Measurements from ENCODE around the gene ST3GAL5. TPM values are rescaled to one million over a fixed set of nuclear protein-coding genes. Genes with fewer than 3 reads are reported as not detected.

Gene ST3GAL5
- total RNA-seq, 1 experiment from 2014 or later: 3.8 TPM

- no peaks in the 10 kb centered on the region for H3K79me2 ChIP-seq (ENCODE audit: low read length)
- H3K4me2 ChIP-seq (ENCODE audit: low read depth, low read length, poor library complexity, severe bottlenecking): no peak overlapping the region
- no peaks in the 10 kb centered on the region for H3K9me3 ChIP-seq (ENCODE audit: low read length)
Observed at GRCh38 chr2:85911814-85912692, 23.3 kb upstream of the ST3GAL5 start.

DNA sequence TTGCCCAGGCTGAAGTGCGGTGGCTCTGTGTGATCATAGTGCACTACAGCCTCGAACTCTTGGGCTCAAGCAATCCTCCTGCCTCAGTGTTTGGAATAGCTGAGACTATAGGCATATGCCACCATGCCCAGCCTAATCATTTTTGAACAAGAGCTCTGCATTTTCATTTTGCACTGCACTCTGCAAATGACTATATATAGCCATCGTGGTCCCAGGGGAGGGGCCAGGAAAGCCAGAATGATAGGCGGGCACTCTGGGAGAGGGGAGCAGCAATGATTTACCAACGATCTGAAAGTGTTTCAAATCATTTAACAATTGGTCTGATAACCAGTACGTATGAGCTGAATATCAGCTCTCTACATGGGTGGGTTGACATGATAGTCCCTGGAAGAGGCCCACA lies 22.3 kb upstream of the ST3GAL5 start:
- H4K20me1 ChIP-seq (ENCODE audit: insufficient read depth, low read depth, low read length): no peaks in the 10 kb centered on the region
- H3K9ac ChIP-seq (ENCODE audit: low read length): no peak overlapping the region
- H3K79me2 ChIP-seq (ENCODE audit: low read length): no peaks in the 10 kb centered on the region
- H2AFZ ChIP-seq (ENCODE audit: low read length): no peak overlapping the region
- H3K36me3 ChIP-seq (ENCODE audit: insufficient read depth, low read length): no peaks in the 10 kb centered on the region
- no peaks in the 10 kb centered on the region for H3K9me3 ChIP-seq (ENCODE audit: low read length)
- H3K4me3 ChIP-seq (ENCODE audit: low read length): no peak overlapping the region
- H3K4me2 ChIP-seq (ENCODE audit: low read depth, low read length, poor library complexity, severe bottlenecking): no peak overlapping the region
- no peak overlapping the region for H3K27ac ChIP-seq (ENCODE audit: low read length)
- H3K27me3 ChIP-seq (ENCODE audit: low read length): no peaks in the 10 kb centered on the region
- no peaks in the 10 kb centered on the region for H3K4me1 ChIP-seq (ENCODE audit: low read length)
- H3K9me2 ChIP-seq (replicated peaks; ENCODE audit: insufficient read depth, low read length): no peaks in the 10 kb centered on the region
- no peak for DNase-seq

More at GRCh38 chr2:85911814-85912692, 23.3 kb upstream of the ST3GAL5 start:
- Histone ChIP-seq H3K27me3 (ENCODE audit: low read length) (no peaks in the 10 kb centered on the region), H3K36me3 (ENCODE audit: insufficient read depth, low read length) (no peaks in the 10 kb centered on the region), H3K27ac (ENCODE audit: low read length) (no peak overlapping the region), H3K4me1 (ENCODE audit: low read length) (no peaks in the 10 kb centered on the region), H4K20me1 (ENCODE audit: insufficient read depth, low read depth, low read length) (no peaks in the 10 kb centered on the region), H2AFZ (ENCODE audit: low read length) (no peak overlapping the region), H3K4me3 (ENCODE audit: low read length) (no peak overlapping the region), H3K9me2 (replicated peaks; ENCODE audit: insufficient read depth, low read length) (no peaks in the 10 kb centered on the region), H3K9ac (ENCODE audit: low read length) (no peak overlapping the region)
- DNase-seq: no peak

- Histone ChIP-seq H3K4me2 (ENCODE audit: low read depth, low read length, poor library complexity, severe bottlenecking) (no peak overlapping the region), H3K79me2 (ENCODE audit: low read length) (no peaks in the 10 kb centered on the region), H3K4me1 (ENCODE audit: low read length) (no peaks in the 10 kb centered on the region), H3K9me2 (replicated peaks; ENCODE audit: insufficient read depth, low read length) (no peaks in the 10 kb centered on the region), H3K9me3 (ENCODE audit: low read length) (no peaks in the 10 kb centered on the region), H3K27me3 (ENCODE audit: low read length) (no peaks in the 10 kb centered on the region), H3K4me3 (ENCODE audit: low read length) (no peak overlapping the region), H2AFZ (ENCODE audit: low read length) (no peak overlapping the region), H3K9ac (ENCODE audit: low read length) (no peak overlapping the region), H3K36me3 (ENCODE audit: insufficient read depth, low read length) (no peaks in the 10 kb centered on the region), H3K27ac (ENCODE audit: low read length) (no peak overlapping the region), H4K20me1 (ENCODE audit: insufficient read depth, low read depth, low read length) (no peaks in the 10 kb centered on the region)
- no peak for DNase-seq
Observed at GRCh38 chr2:85909005-85909404, 20.2 kb upstream of the ST3GAL5 start.

- Histone ChIP-seq H3K9me2 (replicated peaks; ENCODE audit: insufficient read depth, low read length) (no peaks in the 10 kb centered on the region), H3K4me2 (ENCODE audit: low read depth, low read length, poor library complexity, severe bottlenecking) (no peak overlapping the region), H3K27me3 (ENCODE audit: low read length) (no peaks in the 10 kb centered on the region), H3K79me2 (ENCODE audit: low read length) (no peaks in the 10 kb centered on the region), H4K20me1 (ENCODE audit: insufficient read depth, low read depth, low read length) (no peaks in the 10 kb centered on the region), H3K4me1 (ENCODE audit: low read length) (no peaks in the 10 kb centered on the region), H3K4me3 (ENCODE audit: low read length) (no peak overlapping the region), H3K9ac (ENCODE audit: low read length) (no peak overlapping the region), H3K27ac (ENCODE audit: low read length) (no peak overlapping the region), H2AFZ (ENCODE audit: low read length) (no peak overlapping the region), H3K36me3 (ENCODE audit: insufficient read depth, low read length) (no peaks in the 10 kb centered on the region), H3K9me3 (ENCODE audit: low read length) (no peaks in the 10 kb centered on the region)
- no peak for DNase-seq
Observed at GRCh38 chr2:85908506-85908905, 19.7 kb upstream of the ST3GAL5 start.

GRCh38 chr2:85907671-85908157 lies 18.9 kb upstream of the ST3GAL5 start:
- H3K79me2 ChIP-seq (ENCODE audit: low read length): no peaks in the 10 kb centered on the region
- DNase-seq: no peak
- no peak overlapping the region for H3K4me3 ChIP-seq (ENCODE audit: low read length)
- H3K27me3 ChIP-seq (ENCODE audit: low read length): no peaks in the 10 kb centered on the region
- H2AFZ ChIP-seq (ENCODE audit: low read length): no peak overlapping the region
- no peaks in the 10 kb centered on the region for H3K9me2 ChIP-seq (replicated peaks; ENCODE audit: insufficient read depth, low read length)
- no peak overlapping the region for H3K9ac ChIP-seq (ENCODE audit: low read length)
- no peaks in the 10 kb centered on the region for H3K9me3 ChIP-seq (ENCODE audit: low read length)
- H4K20me1 ChIP-seq (ENCODE audit: insufficient read depth, low read depth, low read length): no peaks in the 10 kb centered on the region
- H3K27ac ChIP-seq (ENCODE audit: low read length): no peak overlapping the region
- H3K4me2 ChIP-seq (ENCODE audit: low read depth, low read length, poor library complexity, severe bottlenecking): no peak overlapping the region
- H3K36me3 ChIP-seq (ENCODE audit: insufficient read depth, low read length): no peaks in the 10 kb centered on the region
- no peaks in the 10 kb centered on the region for H3K4me1 ChIP-seq (ENCODE audit: low read length)

- Histone ChIP-seq H3K27ac (ENCODE audit: low read length) (no peak overlapping the region), H3K36me3 (ENCODE audit: insufficient read depth, low read length) (no peaks in the 10 kb centered on the region), H3K4me3 (ENCODE audit: low read length) (no peak overlapping the region), H4K20me1 (ENCODE audit: insufficient read depth, low read depth, low read length) (no peaks in the 10 kb centered on the region), H3K9me2 (replicated peaks; ENCODE audit: insufficient read depth, low read length) (no peaks in the 10 kb centered on the region), H3K79me2 (ENCODE audit: low read length) (no peaks in the 10 kb centered on the region), H3K9me3 (ENCODE audit: low read length) (no peaks in the 10 kb centered on the region), H3K4me2 (ENCODE audit: low read depth, low read length, poor library complexity, severe bottlenecking) (no peak overlapping the region), H3K27me3 (ENCODE audit: low read length) (no peaks in the 10 kb centered on the region), H3K4me1 (ENCODE audit: low read length) (no peaks in the 10 kb centered on the region), H2AFZ (ENCODE audit: low read length) (no peak overlapping the region), H3K9ac (ENCODE audit: low read length) (no peak overlapping the region)
- DNase-seq: no peak
Observed at GRCh38 chr2:85906748-85907147, 18.0 kb upstream of the ST3GAL5 start.

DNA sequence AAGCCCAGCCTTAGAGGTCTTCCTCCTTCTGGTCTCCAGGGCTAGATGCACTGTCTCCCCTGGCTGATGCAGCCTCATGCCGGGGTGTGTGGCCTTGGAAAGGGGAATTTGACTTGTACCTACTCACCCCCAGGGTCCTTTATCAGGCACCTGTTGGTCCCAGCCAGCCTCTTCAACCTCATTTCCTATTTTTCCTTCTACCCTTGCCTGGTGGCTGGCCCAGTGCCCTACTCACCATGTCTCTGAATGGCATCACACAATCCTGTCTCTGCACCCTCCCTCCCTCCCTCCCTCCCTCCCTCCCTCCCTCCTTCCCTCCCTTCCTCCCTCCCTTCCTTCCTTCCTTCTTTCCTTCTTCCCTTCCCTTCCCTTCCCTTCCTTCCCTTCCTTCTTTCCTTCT lies 17.1 kb upstream of the ST3GAL5 start:
- Histone ChIP-seq H3K79me2 (ENCODE audit: low read length) (no peaks in the 10 kb centered on the region), H3K4me1 (ENCODE audit: low read length) (no peaks in the 10 kb centered on the region), H3K9me3 (ENCODE audit: low read length) (no peaks in the 10 kb centered on the region), H3K4me2 (ENCODE audit: low read depth, low read length, poor library complexity, severe bottlenecking) (no peak overlapping the region), H2AFZ (ENCODE audit: low read length) (no peak overlapping the region), H3K27me3 (ENCODE audit: low read length) (no peaks in the 10 kb centered on the region), H3K36me3 (ENCODE audit: insufficient read depth, low read length) (no peaks in the 10 kb centered on the region), H3K9me2 (replicated peaks; ENCODE audit: insufficient read depth, low read length) (no peaks in the 10 kb centered on the region), H3K9ac (ENCODE audit: low read length) (no peak overlapping the region), H4K20me1 (ENCODE audit: insufficient read depth, low read depth, low read length) (no peaks in the 10 kb centered on the region), H3K27ac (ENCODE audit: low read length) (no peak overlapping the region), H3K4me3 (ENCODE audit: low read length) (no peak overlapping the region)
- no peak for DNase-seq

GRCh38 chr2:85905187-85905666 lies 16.4 kb upstream of the ST3GAL5 start:
- no peaks in the 10 kb centered on the region for H3K27me3 ChIP-seq (ENCODE audit: low read length)
- H3K9me3 ChIP-seq (ENCODE audit: low read length): no peaks in the 10 kb centered on the region
- no peak overlapping the region for H3K4me3 ChIP-seq (ENCODE audit: low read length)
- no peak for DNase-seq
- H3K36me3 ChIP-seq (ENCODE audit: insufficient read depth, low read length): no peaks in the 10 kb centered on the region
- H3K79me2 ChIP-seq (ENCODE audit: low read length): no peaks in the 10 kb centered on the region
- no peak overlapping the region for H2AFZ ChIP-seq (ENCODE audit: low read length)
- no peaks in the 10 kb centered on the region for H4K20me1 ChIP-seq (ENCODE audit: insufficient read depth, low read depth, low read length)
- H3K27ac ChIP-seq (ENCODE audit: low read length): no peak overlapping the region
- H3K9ac ChIP-seq (ENCODE audit: low read length): no peak overlapping the region
- no peaks in the 10 kb centered on the region for H3K9me2 ChIP-seq (replicated peaks; ENCODE audit: insufficient read depth, low read length)
- no peaks in the 10 kb centered on the region for H3K4me1 ChIP-seq (ENCODE audit: low read length)
- H3K4me2 ChIP-seq (ENCODE audit: low read depth, low read length, poor library complexity, severe bottlenecking): no peak overlapping the region

Measured in Karpas-422 (cell line).